Smooth muscle cell of the brain vasculature (primary cell): ENCODE data around the gene LRBA.

Source experiments
- DNase-seq: peaks from one replicate; pipeline ENCODE4 v3.0.0-alpha.2; 2012; ENCODE audit warnings: low read depth, low spot score

LRBA gene

DNA sequence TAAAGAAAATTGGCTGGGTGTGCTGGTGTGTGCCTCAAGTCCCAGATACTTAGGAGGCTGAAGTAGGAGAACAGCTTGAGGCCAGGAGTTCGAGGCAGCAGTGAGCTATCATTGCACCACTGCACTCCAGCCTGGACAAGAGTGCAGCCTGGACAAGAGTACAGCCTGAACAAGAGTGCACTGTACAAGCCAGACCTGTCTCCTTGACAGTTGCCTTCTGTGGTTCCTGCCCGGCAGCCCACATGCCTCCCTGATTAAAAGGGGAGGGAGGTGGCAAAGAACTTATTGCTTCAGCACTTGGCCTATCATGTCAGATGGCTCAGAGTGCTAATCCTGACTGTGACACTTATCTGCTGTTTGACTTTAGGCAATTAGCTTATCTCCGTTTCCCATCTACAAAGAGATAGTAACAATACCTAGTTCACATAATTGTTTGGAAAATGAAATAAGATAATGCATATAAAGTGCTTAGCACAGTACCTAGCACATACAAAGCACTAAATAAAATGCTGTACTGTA lies 687.8 kb downstream of the LRBA start:
- no peak for DNase-seq

DNA sequence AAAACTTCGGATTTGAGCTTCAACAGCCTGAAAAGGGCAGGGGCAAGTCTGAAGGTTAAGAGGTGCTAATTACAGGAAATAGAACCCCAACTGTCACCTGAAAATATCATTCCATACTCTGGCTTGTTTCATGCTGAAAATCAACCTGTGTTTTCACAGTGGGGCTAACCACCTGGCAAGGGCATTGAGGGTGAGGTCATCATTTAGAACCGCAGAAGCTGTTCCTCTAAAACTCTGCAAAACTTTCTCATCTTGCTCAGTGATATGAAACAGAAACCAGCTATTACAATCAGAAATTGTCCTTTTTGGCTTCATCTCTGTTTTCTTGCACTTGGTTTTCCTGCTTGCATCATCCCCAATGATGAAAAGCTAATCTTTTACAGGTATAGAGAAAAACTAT lies 689.2 kb downstream of the LRBA start:
- no peak for DNase-seq

DNA sequence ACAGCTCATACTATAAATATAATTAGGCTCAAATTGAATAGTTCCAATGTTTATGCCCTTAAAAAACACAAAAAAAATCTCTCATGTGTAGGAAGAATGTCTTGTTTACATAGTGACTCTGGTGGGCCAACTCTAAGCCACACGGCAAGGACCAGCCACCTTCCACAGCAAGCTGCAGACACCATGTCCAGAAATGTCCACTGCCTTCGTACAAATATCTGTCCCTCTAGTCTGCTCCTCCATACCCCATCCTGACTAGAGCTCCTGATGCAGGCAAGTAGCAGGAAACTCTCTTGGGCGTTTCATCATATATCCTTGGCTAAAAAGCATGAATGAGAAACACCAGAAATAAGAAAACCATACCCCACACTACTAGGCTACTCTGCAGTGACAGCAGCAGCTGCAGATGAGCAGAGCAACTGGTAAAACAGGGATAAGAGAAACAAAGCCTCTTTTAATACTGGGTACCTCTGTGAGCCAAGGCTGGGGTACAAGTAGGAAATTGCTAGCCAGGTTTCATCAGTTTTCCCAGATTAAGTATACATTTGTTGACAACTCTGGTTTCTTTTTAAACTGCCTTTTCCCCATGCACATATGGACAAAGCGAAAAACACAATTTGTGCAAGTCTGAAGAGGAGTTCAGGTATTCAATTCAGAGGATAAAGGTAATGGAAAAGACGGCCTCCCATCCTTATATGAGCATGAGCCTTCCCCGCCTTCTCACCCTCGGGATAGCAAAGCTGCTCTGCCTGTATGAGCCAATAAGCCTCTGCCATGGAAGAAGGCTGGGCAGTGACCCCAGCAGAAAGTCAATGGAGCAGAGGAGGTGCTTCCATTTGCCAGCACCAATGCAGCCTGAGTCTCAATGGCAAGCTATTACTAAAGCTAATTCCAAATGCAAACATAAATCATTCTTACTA lies 691.4 kb downstream of the LRBA start:
- no peak for DNase-seq

DNA sequence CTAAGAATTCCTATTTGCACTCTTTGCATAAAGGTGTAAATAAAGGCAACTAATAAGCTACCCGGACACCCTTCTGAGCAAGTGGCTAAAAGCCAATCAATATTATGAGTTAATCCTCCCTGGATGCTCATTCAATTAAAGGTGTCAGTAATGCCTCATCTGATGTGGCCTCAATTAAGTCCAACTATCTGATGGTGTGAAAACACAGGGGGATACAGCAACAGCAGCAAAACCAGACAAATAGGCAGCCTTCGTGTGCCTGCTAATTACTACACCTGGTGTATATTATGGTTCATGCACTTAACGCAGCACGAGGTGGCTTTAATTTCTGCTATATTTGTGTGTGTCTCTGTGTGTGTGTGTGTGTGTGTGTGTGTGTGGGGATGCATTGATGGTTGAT lies 692.4 kb downstream of the LRBA start:
- no peak for DNase-seq

DNA sequence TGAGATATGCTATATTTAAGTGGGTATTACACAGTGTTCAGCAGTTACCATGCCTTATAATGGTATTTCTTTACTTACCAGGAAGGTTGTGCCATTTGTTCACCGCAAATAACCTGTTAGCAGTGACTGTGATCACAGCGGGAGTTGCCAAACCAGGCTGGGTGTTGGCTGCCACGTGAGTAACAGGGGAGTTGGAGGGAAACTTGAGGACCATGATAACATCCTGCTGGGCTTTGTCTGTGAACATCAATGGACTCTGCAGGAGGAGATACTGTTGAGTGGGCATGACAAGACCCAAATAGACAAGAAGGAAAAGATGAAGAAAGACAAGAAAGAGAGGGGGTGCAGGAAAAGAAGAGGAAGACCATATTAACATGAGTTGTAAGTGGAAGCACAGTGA lies 694.0 kb downstream of the LRBA start:
- no peak for DNase-seq

DNA sequence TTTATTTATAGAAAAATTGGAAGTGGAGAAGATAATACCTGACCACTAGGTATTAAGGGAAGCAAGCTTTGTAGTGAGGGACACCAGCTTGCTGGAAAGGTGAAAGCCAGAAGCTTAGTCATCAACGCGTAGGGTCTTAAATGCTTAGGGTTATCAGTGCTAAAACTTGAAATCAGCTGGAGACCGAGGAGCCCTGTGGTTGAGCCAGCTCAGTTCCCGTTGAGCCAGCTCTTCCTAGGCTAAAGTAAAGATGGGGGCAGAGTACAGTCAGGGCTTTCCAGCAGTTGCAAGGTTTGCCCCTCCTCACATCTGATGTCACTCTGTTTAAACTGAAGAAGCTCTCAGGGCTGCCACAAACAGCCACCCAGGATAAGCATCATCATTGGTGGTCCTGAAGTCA lies 696.1 kb downstream of the LRBA start:
- no peak for DNase-seq

DNA sequence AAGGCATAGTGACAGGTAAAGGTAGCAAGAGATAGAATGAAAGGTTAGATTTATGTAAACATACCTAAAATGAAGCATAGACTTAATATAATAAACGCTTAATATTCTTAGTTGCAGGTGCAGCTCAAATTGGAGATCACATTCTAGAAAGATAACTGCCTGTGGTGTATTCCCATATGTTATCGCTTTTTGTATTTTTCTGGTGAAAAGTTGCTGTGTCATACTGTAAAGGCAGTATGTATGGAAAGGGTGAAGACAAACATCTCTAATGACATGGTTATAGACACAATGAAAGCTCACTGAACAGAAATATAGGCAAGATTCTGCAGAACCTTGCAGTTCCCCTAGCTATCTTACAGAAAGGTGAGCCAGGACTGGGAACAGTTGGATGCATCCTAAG lies 696.6 kb downstream of the LRBA start:
- DNase-seq: no peak

DNA sequence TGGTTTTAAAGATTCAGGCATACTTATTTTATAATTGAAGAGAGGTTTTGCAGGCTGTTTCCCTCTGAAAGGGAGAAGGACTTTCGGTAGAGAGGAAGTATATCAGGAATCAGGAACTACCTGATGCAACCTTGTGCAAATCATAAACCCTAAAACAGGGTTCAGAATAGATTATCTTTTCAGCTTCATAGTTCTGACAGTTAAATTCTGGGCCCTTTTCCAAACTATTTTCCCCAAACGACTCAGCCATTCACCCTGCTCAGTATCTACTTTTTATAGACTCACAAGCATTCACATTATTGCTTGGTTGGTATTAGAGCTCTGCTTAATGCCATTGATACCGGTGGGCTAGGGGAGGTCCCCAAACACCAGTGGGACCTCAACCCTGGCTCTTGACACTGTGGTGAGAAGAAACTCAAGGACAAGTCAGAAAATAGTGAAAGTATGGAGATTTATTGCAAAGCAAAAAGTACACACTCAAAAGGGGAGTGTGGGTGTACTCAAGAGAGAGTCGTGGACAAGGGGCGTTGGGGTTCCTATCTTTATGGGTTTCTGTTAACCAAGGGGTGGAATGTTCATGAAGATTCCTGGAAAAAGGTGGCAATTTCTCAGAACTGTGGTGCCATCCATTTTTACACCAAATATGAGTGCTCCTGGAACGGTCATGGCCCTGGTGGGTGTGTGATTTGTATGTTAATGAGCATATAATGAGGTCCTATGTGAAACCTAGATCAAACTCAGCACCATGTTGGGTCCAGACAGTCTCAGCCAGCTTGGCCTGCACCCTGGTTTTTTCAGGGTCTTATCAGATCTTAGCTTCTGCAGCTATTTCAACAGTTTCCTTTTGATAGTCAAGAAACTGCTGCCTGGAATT lies 698.5 kb downstream of the LRBA start:
- no peak for DNase-seq

DNA sequence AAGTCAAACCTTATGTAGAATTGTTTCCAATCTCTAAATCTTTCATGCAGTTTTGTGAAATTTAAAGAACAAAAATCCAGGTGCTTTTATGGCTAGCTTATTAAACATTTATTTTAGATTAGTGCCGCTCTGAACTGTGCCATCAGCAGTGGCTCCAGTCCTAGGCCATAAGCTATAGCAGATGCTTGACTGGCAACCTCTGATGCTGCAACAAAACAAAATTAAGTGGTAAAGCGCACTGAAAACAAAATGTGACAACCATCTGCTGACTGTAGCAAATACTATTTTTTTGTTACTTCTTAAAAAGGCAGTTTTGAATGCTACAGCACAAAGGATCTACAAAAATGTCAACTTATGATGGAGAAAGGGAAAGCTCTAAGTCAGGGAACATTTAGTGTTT lies 699.4 kb downstream of the LRBA start:
- no peak for DNase-seq

DNA sequence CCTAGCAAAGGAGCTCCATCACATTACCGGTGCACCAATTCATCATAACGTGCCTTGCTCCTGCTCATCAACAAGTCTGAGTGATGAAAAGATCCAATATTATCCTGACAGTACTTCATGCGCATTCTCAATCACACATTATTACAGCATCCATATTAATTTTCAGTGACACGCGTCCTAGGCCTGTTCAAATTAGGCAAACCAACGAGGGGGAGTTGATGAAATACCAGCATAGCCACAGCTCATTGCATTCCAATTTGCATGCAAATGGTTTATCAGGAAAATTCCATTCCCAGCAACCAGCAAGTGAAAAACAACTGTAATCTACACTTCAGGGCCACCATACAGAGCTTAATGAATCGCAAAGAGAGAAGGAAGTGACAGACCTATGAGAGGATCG lies 699.9 kb downstream of the LRBA start:
- no peak for DNase-seq

DNA sequence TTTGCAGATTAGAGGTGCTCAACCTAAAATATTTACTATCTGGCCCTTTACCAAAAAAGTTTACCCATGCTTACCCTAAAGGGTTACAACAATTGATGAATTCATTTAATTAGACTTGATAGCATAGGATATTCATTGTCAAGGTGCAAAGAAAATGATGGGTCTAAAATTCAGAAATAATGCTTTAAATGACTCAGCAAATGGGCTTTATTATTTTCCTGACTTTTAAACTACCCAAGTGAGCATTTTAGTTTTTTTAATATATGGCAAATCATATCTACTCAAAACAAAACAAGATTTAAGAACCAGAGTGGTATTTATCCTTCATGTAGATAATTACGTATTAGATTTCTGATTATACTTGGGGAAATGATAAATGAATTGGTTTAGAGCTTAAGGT lies 701.1 kb downstream of the LRBA start:
- DNase-seq: no peak

DNA sequence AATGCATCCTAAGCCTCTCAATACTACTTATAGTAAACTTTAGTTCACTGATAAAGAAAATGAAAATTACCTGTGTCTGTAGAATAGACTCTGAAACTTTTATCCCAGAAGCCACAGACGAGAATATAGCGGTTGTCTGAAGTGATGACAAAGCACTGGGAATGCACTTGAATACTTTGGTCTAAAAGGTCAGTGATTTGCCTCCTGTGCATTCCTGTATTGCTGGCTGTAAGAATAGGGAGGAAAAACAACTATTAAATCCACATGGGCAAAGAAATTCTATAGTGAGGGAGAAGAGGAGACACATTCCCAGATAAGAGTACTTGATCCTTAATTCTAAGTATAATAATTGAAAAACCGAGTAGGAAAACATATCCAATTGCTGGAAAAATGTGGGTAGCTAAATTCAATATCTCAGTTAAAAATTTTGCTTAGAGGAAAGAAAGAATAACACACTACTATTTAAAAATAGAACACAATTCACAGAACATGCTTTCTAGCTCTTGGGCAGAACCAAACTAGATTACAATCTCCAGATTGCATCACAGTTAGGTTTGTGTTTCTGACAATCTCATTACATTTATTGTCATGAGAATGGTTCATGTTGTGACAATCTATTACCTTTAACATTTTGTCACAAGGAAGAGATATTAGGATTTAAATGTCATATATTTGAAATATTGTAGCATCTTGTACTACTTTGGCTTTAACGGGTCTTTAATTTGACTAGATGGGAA lies 704.8 kb downstream of the LRBA start:
- no peak for DNase-seq

DNA sequence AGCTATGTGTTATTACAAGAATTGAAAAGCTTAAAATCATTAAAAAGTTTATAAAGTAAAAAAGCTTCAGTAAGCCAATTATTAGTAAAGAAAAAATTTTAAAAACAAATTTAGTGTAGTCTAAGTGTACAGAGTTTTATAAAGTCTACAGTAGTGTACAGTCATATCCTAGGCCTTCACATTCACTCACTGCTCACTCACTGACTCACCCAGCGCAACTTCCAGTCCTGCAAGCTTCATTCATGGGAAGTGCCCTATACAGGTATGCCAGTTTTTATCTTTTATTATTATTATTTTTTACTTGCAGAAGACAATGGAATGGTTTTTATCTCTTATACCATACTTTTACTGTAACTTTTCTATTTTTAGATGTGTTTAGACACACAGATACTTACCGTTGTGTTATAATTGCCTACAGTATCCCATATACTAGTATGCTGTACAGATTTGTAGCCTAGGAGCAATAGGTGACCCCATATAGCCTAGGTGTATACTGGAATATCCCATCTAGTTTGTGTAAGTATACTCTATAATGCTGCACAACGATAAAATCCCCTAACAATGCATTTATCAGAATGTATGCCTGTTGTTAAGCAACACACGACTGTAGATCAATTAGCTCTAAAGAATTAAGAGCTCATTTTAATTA lies 706.1 kb downstream of the LRBA start:
- DNase-seq: no peak

DNA sequence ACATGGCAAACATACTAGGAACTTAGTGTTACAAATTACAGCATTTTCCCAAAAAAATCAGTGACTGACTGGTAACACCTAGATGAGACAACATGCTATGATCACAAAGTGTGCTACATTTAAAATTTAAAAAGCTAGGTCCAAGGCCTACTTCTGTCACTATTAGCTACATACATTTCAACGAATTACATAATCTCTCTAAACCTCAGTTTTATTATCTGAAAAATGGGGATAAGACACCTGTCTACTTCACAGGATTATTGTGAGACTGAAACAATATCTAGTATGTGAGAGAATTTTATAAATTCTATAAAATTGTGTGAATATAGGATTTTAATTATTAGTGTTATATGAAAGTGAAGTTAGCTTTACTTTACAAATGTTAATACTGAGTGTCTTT lies 708.4 kb downstream of the LRBA start:
- no peak for DNase-seq

DNA sequence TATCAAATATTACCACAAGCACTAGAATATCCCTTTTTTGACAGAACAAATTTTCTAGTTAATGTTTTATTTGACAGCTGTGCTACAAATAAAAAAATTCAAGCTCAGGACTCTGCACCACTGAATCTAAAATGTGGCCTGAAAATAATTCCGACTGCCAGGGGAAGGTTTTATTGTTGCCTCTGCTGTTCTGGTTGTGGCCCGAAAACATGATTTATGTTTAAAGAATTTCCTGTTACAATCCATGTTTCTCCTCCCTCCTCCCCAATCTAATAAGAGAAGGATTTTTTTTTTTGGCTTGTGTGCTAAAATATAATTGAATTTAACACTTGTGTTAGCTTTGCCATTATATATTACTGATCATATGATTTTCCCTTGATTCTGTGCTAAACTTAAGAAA lies 709.1 kb downstream of the LRBA start:
- no peak for DNase-seq

DNA sequence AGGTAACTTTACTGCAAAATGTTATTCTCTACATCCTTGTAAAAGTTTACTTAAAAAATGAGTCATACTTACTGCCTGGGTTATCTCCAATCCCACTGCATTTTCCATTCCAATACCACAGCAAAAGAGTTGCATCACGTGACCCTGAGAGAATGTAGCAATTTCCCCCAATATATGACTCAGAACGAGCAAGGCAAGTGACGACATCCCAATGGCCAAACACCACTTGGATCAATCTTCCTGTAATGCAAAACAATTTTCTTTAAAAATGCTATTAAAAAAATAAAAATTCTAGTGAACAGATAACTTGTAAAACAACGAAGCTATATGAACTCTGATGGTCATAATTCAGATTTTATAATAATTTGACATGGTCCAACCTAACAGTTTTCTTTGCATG lies 712.5 kb downstream of the LRBA start:
- no peak for DNase-seq

DNA sequence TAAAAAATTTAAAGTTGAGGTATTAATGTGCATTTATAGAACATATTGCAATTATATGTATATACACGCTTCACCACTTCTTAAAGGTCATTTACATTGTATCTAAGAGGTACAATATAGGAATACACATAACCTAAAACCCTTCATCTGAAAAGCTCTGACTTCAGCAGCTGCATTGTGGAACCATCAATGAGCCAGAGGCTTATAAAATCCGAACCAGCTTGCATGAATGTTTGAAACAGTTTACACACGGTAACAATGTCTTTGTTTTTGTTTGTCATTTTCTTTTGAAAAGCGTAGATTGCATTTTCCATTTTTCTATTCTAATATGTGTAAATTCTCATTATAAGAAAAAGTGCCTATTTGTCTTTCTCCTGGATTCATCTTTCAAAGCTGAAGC lies 715.3 kb downstream of the LRBA start:
- DNase-seq: no peak

DNA sequence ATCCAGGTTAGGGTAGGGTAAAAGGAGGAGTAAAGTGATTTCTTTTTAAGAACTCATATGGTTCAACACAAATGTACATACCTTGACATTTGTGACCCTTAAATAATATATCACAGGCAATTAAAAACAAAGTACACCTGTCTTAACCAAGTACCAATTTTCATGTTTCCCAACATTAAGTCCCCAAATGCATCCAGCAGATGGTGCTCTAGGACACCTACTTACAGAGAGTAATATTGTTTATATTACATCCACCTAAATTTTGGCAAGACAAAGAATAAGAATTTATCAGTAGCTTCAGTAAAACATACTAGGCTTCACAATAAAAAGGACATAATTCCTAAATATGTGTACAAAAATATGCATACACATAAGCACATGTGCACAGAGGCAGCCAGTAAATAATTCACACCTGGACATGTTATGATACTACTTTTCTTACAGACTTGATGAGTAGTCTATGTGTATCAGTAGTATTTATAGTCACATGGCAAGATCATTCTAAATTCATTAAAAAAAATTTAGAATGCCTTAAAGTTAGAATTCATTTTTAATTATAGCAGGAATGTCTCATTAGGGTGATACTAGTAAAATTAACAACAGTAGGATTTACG lies 717.1 kb downstream of the LRBA start:
- no peak for DNase-seq

DNA sequence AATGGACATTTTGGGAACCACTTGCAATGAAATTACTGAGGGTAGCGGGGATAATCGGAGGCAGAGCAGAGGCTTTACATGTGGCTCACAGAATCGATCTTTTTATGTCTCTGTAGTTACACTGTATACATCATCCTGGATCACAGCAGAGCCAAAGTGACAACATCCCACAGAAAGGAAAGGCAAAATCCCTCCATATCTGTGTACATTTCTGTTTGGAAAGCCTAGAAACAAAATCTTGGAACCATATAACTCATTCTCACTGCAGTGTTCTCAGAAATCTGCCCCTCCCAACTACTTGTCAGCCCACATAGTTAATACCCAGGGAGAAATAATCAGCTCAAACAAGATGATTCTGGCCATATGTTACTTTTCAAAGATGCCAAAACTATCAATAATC lies 725.2 kb downstream of the LRBA start:
- no peak for DNase-seq

DNA sequence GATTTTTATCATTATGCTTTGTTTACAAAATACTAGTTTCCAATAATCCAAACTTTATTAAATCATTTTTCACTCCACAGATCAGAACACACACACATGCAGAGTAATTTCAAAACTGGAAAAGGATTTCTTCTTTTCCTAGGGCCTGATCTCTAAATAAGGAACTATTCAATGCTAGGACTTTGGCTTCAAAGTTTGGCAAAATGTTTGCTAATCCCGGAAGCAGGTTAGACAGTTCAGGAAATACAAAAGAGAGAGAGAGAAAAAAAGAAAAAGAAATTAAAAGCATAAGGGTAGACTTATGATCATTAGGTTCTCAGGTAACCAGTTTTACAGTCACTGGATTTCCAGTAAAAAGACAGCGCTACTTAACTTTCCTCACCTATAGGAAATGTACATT lies 725.9 kb downstream of the LRBA start:
- DNase-seq: no peak

DNA sequence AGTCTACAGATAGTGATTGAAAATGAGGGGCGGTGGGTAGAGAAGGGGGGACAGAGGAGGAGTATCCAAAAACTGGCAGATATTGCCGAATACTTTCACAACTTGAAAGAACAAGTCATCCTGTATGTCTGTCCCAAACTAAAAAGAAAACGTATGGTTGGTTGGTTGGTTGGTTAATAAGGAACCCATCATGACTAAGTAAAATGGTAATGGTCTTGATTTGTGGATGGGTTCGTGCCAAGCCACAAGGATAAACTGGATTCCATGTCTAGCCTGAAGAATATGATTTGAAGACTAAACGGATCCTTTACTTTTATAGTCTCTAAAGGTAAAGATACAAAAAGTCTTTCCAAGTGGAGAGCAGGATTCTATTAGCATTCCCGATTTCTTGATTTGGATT lies 728.4 kb downstream of the LRBA start:
- no peak for DNase-seq
